ENCODE data around the gene TBX21. TPM values are rescaled to one million over a fixed set of nuclear protein-coding genes. Genes with fewer than 3 reads are reported as not detected.

TBX21 gene
- total RNA-seq, 1 experiment from 2014 or later: not detected

- no peak overlapping the region for H3K27ac Mint-ChIP-seq (ENCODE audit: unreplicated experiment)
- no TSS peak for BruUV-seq (replicated peaks)
- H3K27me3 Mint-ChIP-seq (ENCODE audit: unreplicated experiment): peaks cover 9% of the 10 kb centered on the region
- H3K9me3 Mint-ChIP-seq (ENCODE audit: low read depth, unreplicated experiment): no peaks in the 10 kb centered on the region
- H3K36me3 Mint-ChIP-seq (ENCODE audit: insufficient read depth, unreplicated experiment): peaks cover 67% of the 10 kb centered on the region
- DNase-seq: no peak
- H3K4me3 Mint-ChIP-seq (ENCODE audit: low read depth, unreplicated experiment): no peak overlapping the region
- CTCF ChIA-PET: interaction anchor here (0.8 to 1.6 kb wide), 4 partner anchors 9 to 23 kb away, joined by 3 to 4 read pairs (median 4); no protein-coding TSS in a partner anchor
- peaks cover 7% of the 10 kb centered on the region for H3K4me1 Mint-ChIP-seq (ENCODE audit: low read depth, unreplicated experiment)
- no peak for TF ChIP-seq CTCF (IDR thresholded peaks at IDR 0.05; ENCODE audit: unreplicated experiment)
- intact Hi-C loops (cut with micrococcal nuclease; ENCODE audit: unreplicated experiment): no loop called here
These were observed 45.3 kb upstream of the TBX21 start for GRCh38 chr17:47687748-47688147.

GRCh38 chr17:47690121-47690520 lies 42.9 kb upstream of the TBX21 start:
- H3K27ac Mint-ChIP-seq (ENCODE audit: unreplicated experiment): no peak overlapping the region
- no peak for DNase-seq
- intact Hi-C loops (cut with micrococcal nuclease; ENCODE audit: unreplicated experiment): no loop called here
- CTCF ChIA-PET: interaction anchor here (0.6 kb wide), 1 partner anchor 34 kb away, joined by 3 read pairs; no protein-coding TSS in a partner anchor
- no peaks in the 10 kb centered on the region for H3K9me3 Mint-ChIP-seq (ENCODE audit: low read depth, unreplicated experiment)
- peaks cover 67% of the 10 kb centered on the region for H3K36me3 Mint-ChIP-seq (ENCODE audit: insufficient read depth, unreplicated experiment)
- H3K27me3 Mint-ChIP-seq (ENCODE audit: unreplicated experiment): peaks cover 29% of the 10 kb centered on the region
- H3K4me3 Mint-ChIP-seq (ENCODE audit: low read depth, unreplicated experiment): no peak overlapping the region
- BruUV-seq (replicated peaks): no TSS peak
- H3K4me1 Mint-ChIP-seq (ENCODE audit: low read depth, unreplicated experiment): peaks cover 23% of the 10 kb centered on the region
- no peak for TF ChIP-seq CTCF (IDR thresholded peaks at IDR 0.05; ENCODE audit: unreplicated experiment)

GRCh38 chr17:47692137-47692894 lies 40.7 kb upstream of the TBX21 start:
- DNase-seq: no peak
- intact Hi-C loops (cut with micrococcal nuclease; ENCODE audit: unreplicated experiment): no loop called here
- Mint-ChIP-seq H3K4me1 (ENCODE audit: low read depth, unreplicated experiment) (peaks cover 26% of the 10 kb centered on the region), H3K27ac (ENCODE audit: unreplicated experiment) (no peak overlapping the region), H3K36me3 (ENCODE audit: insufficient read depth, unreplicated experiment) (peaks cover 49% of the 10 kb centered on the region), H3K4me3 (ENCODE audit: low read depth, unreplicated experiment) (peak overlapping the region; percentile 86), H3K9me3 (ENCODE audit: low read depth, unreplicated experiment) (no peaks in the 10 kb centered on the region), H3K27me3 (ENCODE audit: unreplicated experiment) (peaks cover 48% of the 10 kb centered on the region)
- TF ChIP-seq CTCF (IDR thresholded peaks at IDR 0.05; ENCODE audit: unreplicated experiment): no peak
- BruUV-seq (replicated peaks): no TSS peak
- CTCF ChIA-PET: interaction anchor here (0.7 to 0.8 kb wide), 2 partner anchors 19 to 40 kb away, joined by 3 read pairs; no protein-coding TSS in a partner anchor

- Mint-ChIP-seq H3K27me3 (ENCODE audit: unreplicated experiment) (peaks cover 48% of the 10 kb centered on the region), H3K9me3 (ENCODE audit: low read depth, unreplicated experiment) (no peaks in the 10 kb centered on the region), H3K4me1 (ENCODE audit: low read depth, unreplicated experiment) (peaks cover 26% of the 10 kb centered on the region), H3K27ac (ENCODE audit: unreplicated experiment) (peak overlapping the region; percentile 93), H3K4me3 (ENCODE audit: low read depth, unreplicated experiment) (peak overlapping the region; percentile 86), H3K36me3 (ENCODE audit: insufficient read depth, unreplicated experiment) (peaks cover 48% of the 10 kb centered on the region)
- DNase-seq: no peak
- no peak for TF ChIP-seq CTCF (IDR thresholded peaks at IDR 0.05; ENCODE audit: unreplicated experiment)
- BruUV-seq (replicated peaks): no TSS peak
- intact Hi-C loops (cut with micrococcal nuclease; ENCODE audit: unreplicated experiment): no loop called here
- CTCF ChIA-PET: interaction anchor here (0.6 to 0.8 kb wide), 3 partner anchors 19 to 143 kb away, joined by 3 to 7 read pairs (median 3); no protein-coding TSS in a partner anchor
These were observed 39.9 kb upstream of the TBX21 start for GRCh38 chr17:47692895-47693730.
